ENCODE results near the gene SERPINA4.

DNA sequence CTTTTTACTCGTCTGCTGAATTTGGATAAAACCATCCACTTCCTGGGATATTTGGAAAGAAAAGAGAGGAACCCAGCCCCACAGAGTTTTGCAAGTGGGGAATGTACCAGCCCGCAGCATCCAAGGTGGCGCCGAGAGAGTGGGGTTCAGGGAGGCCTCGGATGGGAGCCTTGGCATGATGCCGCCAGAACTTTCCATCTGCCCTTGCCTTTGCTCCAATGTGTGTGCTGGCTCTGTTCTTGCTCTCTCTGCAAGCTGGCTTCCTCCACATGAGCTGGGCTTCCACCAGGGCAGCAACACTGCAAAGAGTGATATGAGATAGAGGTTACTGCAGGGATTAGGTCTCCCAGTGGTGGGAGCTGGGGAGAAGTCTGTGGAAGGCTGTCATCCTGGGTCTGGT is 45.4 kb upstream of the SERPINA4 start:
- TF ChIP-seq, protein P1, sequence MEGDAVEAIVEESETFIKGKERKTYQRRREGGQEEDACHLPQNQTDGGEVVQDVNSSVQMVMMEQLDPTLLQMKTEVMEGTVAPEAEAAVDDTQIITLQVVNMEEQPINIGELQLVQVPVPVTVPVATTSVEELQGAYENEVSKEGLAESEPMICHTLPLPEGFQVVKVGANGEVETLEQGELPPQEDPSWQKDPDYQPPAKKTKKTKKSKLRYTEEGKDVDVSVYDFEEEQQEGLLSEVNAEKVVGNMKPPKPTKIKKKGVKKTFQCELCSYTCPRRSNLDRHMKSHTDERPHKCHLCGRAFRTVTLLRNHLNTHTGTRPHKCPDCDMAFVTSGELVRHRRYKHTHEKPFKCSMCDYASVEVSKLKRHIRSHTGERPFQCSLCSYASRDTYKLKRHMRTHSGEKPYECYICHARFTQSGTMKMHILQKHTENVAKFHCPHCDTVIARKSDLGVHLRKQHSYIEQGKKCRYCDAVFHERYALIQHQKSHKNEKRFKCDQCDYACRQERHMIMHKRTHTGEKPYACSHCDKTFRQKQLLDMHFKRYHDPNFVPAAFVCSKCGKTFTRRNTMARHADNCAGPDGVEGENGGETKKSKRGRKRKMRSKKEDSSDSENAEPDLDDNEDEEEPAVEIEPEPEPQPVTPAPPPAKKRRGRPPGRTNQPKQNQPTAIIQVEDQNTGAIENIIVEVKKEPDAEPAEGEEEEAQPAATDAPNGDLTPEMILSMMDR (IDR thresholded peaks at IDR 0.05; ENCODE audit: insufficient read depth, low read length, poor library complexity, severe bottlenecking), result no peak
- no peak for TF ChIP-seq EZH2phosphoT487 (conservative IDR thresholded peaks at IDR 0.05; ENCODE audit: low read length)

Measured in SU-DHL-6 (cell line).